ENCODE data around the gene TMOD1.

The TMOD1 gene

GRCh38 chr9:97521576-97522333, 20.3 kb downstream of the TMOD1 start:
- no peak for TF ChIP-seq POLR2A (IDR thresholded peaks at IDR 0.05; ENCODE audit: low read depth, low read length)
- TF ChIP-seq TAF1 (IDR thresholded peaks at IDR 0.05; ENCODE audit: borderline replicate concordance, low read depth, low read length) = no peak
- no peak for TF ChIP-seq POLR2AphosphoS5 (IDR thresholded peaks at IDR 0.05; ENCODE audit: low read depth, low read length)
- DNase-seq (ENCODE audit: insufficient read length) = no peak
- FAIRE-seq = no peak

- DNase-seq (ENCODE audit: insufficient read length) (no peak), FAIRE-seq (no peak)
- TF ChIP-seq TAF1 (IDR thresholded peaks at IDR 0.05; ENCODE audit: borderline replicate concordance, low read depth, low read length) (no peak), POLR2AphosphoS5 (IDR thresholded peaks at IDR 0.05; ENCODE audit: low read depth, low read length) (no peak), POLR2A (IDR thresholded peaks at IDR 0.05; ENCODE audit: low read depth, low read length) (no peak)
These were observed 23.0 kb downstream of the TMOD1 start for GRCh38 chr9:97524424-97524823.

GRCh38 chr9:97525451-97525850, 24.0 kb downstream of the TMOD1 start:
- DNase-seq (ENCODE audit: insufficient read length) (no peak), FAIRE-seq (no peak)
- TF ChIP-seq POLR2AphosphoS5 (IDR thresholded peaks at IDR 0.05; ENCODE audit: low read depth, low read length) (no peak), TAF1 (IDR thresholded peaks at IDR 0.05; ENCODE audit: borderline replicate concordance, low read depth, low read length) (no peak)

- TF ChIP-seq TAF1 (IDR thresholded peaks at IDR 0.05; ENCODE audit: borderline replicate concordance, low read depth, low read length) = no peak
- no peak for TF ChIP-seq POLR2A (IDR thresholded peaks at IDR 0.05; ENCODE audit: low read depth, low read length)
- no peak for TF ChIP-seq POLR2AphosphoS5 (IDR thresholded peaks at IDR 0.05; ENCODE audit: low read depth, low read length)
- FAIRE-seq (no peak), DNase-seq (ENCODE audit: insufficient read length) (no peak)
These were observed 25.6 kb downstream of the TMOD1 start for GRCh38 chr9:97526895-97527575.

GRCh38 chr9:97527626-97528528, 26.4 kb downstream of the TMOD1 start:
- TF ChIP-seq POLR2AphosphoS5 (IDR thresholded peaks at IDR 0.05; ENCODE audit: low read depth, low read length) (no peak), TAF1 (IDR thresholded peaks at IDR 0.05; ENCODE audit: borderline replicate concordance, low read depth, low read length) (no peak), POLR2A (IDR thresholded peaks at IDR 0.05; ENCODE audit: low read depth, low read length) (no peak)
- DNase-seq (ENCODE audit: insufficient read length) = no peak
- FAIRE-seq = peak; percentile 63

- TF ChIP-seq TAF1 (IDR thresholded peaks at IDR 0.05; ENCODE audit: borderline replicate concordance, low read depth, low read length) = no peak
- TF ChIP-seq POLR2A (IDR thresholded peaks at IDR 0.05; ENCODE audit: low read depth, low read length) = no peak
- no peak for TF ChIP-seq POLR2AphosphoS5 (IDR thresholded peaks at IDR 0.05; ENCODE audit: low read depth, low read length)
- DNase-seq (ENCODE audit: insufficient read length) (peak; percentile 30), FAIRE-seq (no peak)
These were observed 27.2 kb downstream of the TMOD1 start for GRCh38 chr9:97528529-97529230.

GRCh38 chr9:97529363-97530076, 28.1 kb downstream of the TMOD1 start:
- FAIRE-seq (peak; percentile 75), DNase-seq (ENCODE audit: insufficient read length) (peak; percentile 56)
- peak; percentile 56; the same call in 1 of the 2 replicates for TF ChIP-seq POLR2A (IDR thresholded peaks at IDR 0.05; ENCODE audit: low read depth, low read length)
- TF ChIP-seq TAF1 (IDR thresholded peaks at IDR 0.05; ENCODE audit: borderline replicate concordance, low read depth, low read length) = no peak
- TF ChIP-seq POLR2AphosphoS5 (IDR thresholded peaks at IDR 0.05; ENCODE audit: low read depth, low read length) = peak; percentile 31; the same call in 1 of the 2 replicates

- TF ChIP-seq POLR2AphosphoS5 (IDR thresholded peaks at IDR 0.05; ENCODE audit: low read depth, low read length) (no peak), TAF1 (IDR thresholded peaks at IDR 0.05; ENCODE audit: borderline replicate concordance, low read depth, low read length) (no peak), POLR2A (IDR thresholded peaks at IDR 0.05; ENCODE audit: low read depth, low read length) (no peak)
- no peak for DNase-seq (ENCODE audit: insufficient read length)
- FAIRE-seq = no peak
These were observed 30.5 kb downstream of the TMOD1 start for GRCh38 chr9:97531888-97532376.

GRCh38 chr9:97534185-97534584, 32.7 kb downstream of the TMOD1 start:
- TF ChIP-seq POLR2A (IDR thresholded peaks at IDR 0.05; ENCODE audit: low read depth, low read length) (no peak), TAF1 (IDR thresholded peaks at IDR 0.05; ENCODE audit: borderline replicate concordance, low read depth, low read length) (no peak), POLR2AphosphoS5 (IDR thresholded peaks at IDR 0.05; ENCODE audit: low read depth, low read length) (no peak)
- FAIRE-seq = no peak
- DNase-seq (ENCODE audit: insufficient read length) = no peak

GRCh38 chr9:97534961-97535594, 33.6 kb downstream of the TMOD1 start:
- FAIRE-seq (no peak), DNase-seq (ENCODE audit: insufficient read length) (no peak)
- TF ChIP-seq POLR2AphosphoS5 (IDR thresholded peaks at IDR 0.05; ENCODE audit: low read depth, low read length) (no peak), POLR2A (IDR thresholded peaks at IDR 0.05; ENCODE audit: low read depth, low read length) (no peak), TAF1 (IDR thresholded peaks at IDR 0.05; ENCODE audit: borderline replicate concordance, low read depth, low read length) (no peak)
